ENCODE data around the gene WFS1. TPM values are rescaled to one million over a fixed set of nuclear protein-coding genes. Genes with fewer than 3 reads are reported as not detected.

The WFS1 gene
- total and polyA plus RNA-seq, 2 donors (not counting 3 experiments of a cell fraction or from before 2014, with no cell fraction given): 48.2 to 70.0 TPM

DNA sequence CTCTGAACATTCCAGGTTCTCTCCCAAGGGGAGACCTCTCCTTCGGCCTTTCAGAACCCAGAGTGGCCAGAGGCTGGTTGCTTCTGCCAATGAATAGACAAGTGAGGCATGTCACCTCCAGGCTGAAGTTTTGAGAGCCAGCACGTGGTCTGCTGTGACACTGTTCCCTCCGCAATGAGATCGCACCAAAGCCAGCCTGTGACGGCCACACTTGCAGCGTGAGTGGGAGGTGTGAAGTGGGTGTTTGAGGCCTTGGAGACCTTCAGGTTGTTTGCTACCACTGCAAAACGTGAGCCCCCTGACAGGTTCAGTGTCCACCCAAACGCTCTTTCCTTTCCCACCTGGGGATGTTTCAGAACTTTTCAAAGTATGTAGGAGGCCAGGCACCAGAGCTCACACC, 81.0 kb downstream of the WFS1 start:
- H3K36me3 ChIP-seq (ENCODE audit: control insufficient read depth in 2 of 2, extremely low read depth in 1 of 2, insufficient read depth in 2 of 2, low read length in 2 of 2): no peaks in the 10 kb centered on the region
- H3K27ac ChIP-seq (ENCODE audit: insufficient read depth, low read depth, low read length): no peak overlapping the region
- H3K9ac ChIP-seq (replicated peaks; ENCODE audit: extremely low read depth, insufficient read depth, low read length): no peak overlapping the region
- ChIA-PET CTCF (no interaction called here), POLR2A (no interaction called here)
- H3K9me1 ChIP-seq (replicated peaks; ENCODE audit: control insufficient read depth, extremely low read depth, insufficient read depth, low read length): no peaks in the 10 kb centered on the region
- no peaks in the 10 kb centered on the region for H3K9me3 ChIP-seq (replicated peaks; ENCODE audit: control insufficient read depth, insufficient read depth, low read length)
- FAIRE-seq (no peak), DNase-seq (ENCODE audit: low read depth, low spot score) (no peak)
- BruUV-seq (replicated peaks): no TSS peak
- no peak overlapping the region for H2AFZ ChIP-seq (ENCODE audit: low read depth, low read length)
- no peaks in the 10 kb centered on the region for H3K79me2 ChIP-seq (ENCODE audit: control insufficient read depth, insufficient read depth, low read length)
- H3K4me3 ChIP-seq (replicated peaks in 1 of 3; ENCODE audit: insufficient read depth in 1 of 3, low read depth in 1 of 3, low read length in 3 of 3): no peak overlapping the region
- no peaks in the 10 kb centered on the region for H3K4me1 ChIP-seq (ENCODE audit: control insufficient read depth, extremely low read depth, insufficient read depth, low read length)
- no peaks in the 10 kb centered on the region for H4K20me1 ChIP-seq (replicated peaks; ENCODE audit: control insufficient read depth, extremely low read depth, insufficient read depth, low read length)
- no peak overlapping the region for H3K4me2 ChIP-seq (ENCODE audit: insufficient read depth, low read length)
- no peak for TF ChIP-seq MYC (IDR thresholded peaks at IDR 0.05; ENCODE audit: low read depth, low read length)
- TF ChIP-seq JUN (IDR thresholded peaks at IDR 0.05; ENCODE audit: borderline replicate concordance, insufficient read depth, insufficient read length, low read depth): no peak
- TF ChIP-seq EZH2 (IDR thresholded peaks at IDR 0.05; ENCODE audit: borderline replicate concordance, low read depth, low read length, severe bottlenecking): no peak
- no peak for TF ChIP-seq FOS (IDR thresholded peaks at IDR 0.05; ENCODE audit: borderline replicate concordance, insufficient read depth, low read length)
- TF ChIP-seq POLR2A (IDR thresholded peaks at IDR 0.05; ENCODE audit: low read depth, low read length): no peak
- TF ChIP-seq, protein P1, sequence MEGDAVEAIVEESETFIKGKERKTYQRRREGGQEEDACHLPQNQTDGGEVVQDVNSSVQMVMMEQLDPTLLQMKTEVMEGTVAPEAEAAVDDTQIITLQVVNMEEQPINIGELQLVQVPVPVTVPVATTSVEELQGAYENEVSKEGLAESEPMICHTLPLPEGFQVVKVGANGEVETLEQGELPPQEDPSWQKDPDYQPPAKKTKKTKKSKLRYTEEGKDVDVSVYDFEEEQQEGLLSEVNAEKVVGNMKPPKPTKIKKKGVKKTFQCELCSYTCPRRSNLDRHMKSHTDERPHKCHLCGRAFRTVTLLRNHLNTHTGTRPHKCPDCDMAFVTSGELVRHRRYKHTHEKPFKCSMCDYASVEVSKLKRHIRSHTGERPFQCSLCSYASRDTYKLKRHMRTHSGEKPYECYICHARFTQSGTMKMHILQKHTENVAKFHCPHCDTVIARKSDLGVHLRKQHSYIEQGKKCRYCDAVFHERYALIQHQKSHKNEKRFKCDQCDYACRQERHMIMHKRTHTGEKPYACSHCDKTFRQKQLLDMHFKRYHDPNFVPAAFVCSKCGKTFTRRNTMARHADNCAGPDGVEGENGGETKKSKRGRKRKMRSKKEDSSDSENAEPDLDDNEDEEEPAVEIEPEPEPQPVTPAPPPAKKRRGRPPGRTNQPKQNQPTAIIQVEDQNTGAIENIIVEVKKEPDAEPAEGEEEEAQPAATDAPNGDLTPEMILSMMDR (IDR thresholded peaks at IDR 0.05; ENCODE audit: extremely low read depth in 1 of 2, insufficient read depth in 1 of 2, low read depth in 1 of 2, low read length in 2 of 2): no peak
- TF ChIP-seq GATA2 (IDR thresholded peaks at IDR 0.05; ENCODE audit: insufficient read depth, insufficient read length, low read depth, low read length): no peak
- TF ChIP-seq, protein P2, sequence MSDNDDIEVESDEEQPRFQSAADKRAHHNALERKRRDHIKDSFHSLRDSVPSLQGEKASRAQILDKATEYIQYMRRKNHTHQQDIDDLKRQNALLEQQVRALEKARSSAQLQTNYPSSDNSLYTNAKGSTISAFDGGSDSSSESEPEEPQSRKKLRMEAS (IDR thresholded peaks at IDR 0.05; ENCODE audit: insufficient read depth, insufficient read length): no peak
- TF ChIP-seq POLR2AphosphoS5 (IDR thresholded peaks at IDR 0.05; ENCODE audit: insufficient read depth, low read depth, low read length): no peak
- intact Hi-C loops (cut with micrococcal nuclease): no loop called here
- dilution Hi-C loops (cut with MboI; ENCODE audit: extremely low pct_ligation_motif_present, low sequenced_read_pairs): no loop called here
- H3K27me3 ChIP-seq (ENCODE audit: control insufficient read depth in 2 of 2, insufficient read depth in 2 of 2, low read length in 2 of 2): no peaks in the 10 kb centered on the region
